Smooth muscle cell (in vitro differentiated cells): ENCODE results near the gene TPD52L2. TPM values are rescaled to one million over a fixed set of nuclear protein-coding genes. Genes with fewer than 3 reads are reported as not detected.

Experiments
- DNase-seq: peaks from one replicate; lab custom pipeline; 2025; ENCODE audit not compliant: unreplicated experiment; lab: John Stamatoyannopoulos, UW
- H2AFZ ChIP-seq: fragments of 200-600 bp; sonication (generic); 2 replicates; pipeline ENCODE4 v1.6.0; 2016; ENCODE audit warnings: antibody characterized with exemption, low read depth, mild to moderate bottlenecking
- H3F3A ChIP-seq: fragments of 200-600 bp; sonication (generic); 2 replicates; pipeline ENCODE4 v1.6.0; 2017; ENCODE audit warnings: antibody characterized with exemption, low read depth
- H3K27ac ChIP-seq: fragments of 200-600 bp; sonication (generic); 2 replicates; pipeline ENCODE4 v1.5.1; 2016; ENCODE audit warnings: low read depth, mild to moderate bottlenecking
- H3K27me3 ChIP-seq: fragments of 200-600 bp; sonication (generic); 2 replicates; pipeline ENCODE4 v1.6.1; 2016; ENCODE audit warnings: low read depth, mild to moderate bottlenecking
- H3K36me3 ChIP-seq: fragments of 200-600 bp; sonication (generic); 2 replicates; pipeline ENCODE4 v1.5.1; 2016; ENCODE audit warnings: low read depth
- H3K4me1 ChIP-seq: fragments of 200-600 bp; sonication (generic); 2 replicates; pipeline ENCODE4 v1.5.1; 2016; ENCODE audit warnings: low read depth
- H3K4me2 ChIP-seq: fragments of 200-600 bp; sonication (generic); 2 replicates; pipeline ENCODE4 v1.6.0; 2016; ENCODE audit warnings: mild to moderate bottlenecking
- H3K4me3 ChIP-seq: fragments of 200-600 bp; sonication (generic); 2 replicates; pipeline ENCODE4 v1.5.1; 2016; ENCODE audit warnings: mild to moderate bottlenecking
- H3K79me2 ChIP-seq: fragments of 200-600 bp; sonication (generic); 2 replicates; pipeline ENCODE4 v1.6.0; 2016; ENCODE audit warnings: low read depth, mild to moderate bottlenecking
- H3K9ac ChIP-seq: fragments of 200-600 bp; sonication (generic); 2 replicates; pipeline ENCODE4 v1.6.0; 2016; ENCODE audit warnings: low read depth
- H3K9me3 ChIP-seq: fragments of 200-600 bp; sonication (generic); replicated peaks from 2 replicates; pipeline ENCODE4 v1.5.1; 2016; ENCODE audit warnings: low read depth
- H4K20me1 ChIP-seq: fragments of 200-600 bp; sonication (generic); 2 replicates; pipeline ENCODE4 v1.6.0; 2016; ENCODE audit warnings: low read depth
- CTCF ChIP-seq: fragments of 200-600 bp; sonication (generic); IDR thresholded peaks from 2 replicates; pipeline ENCODE4 v1.5.1; 2017; ENCODE audit warnings: borderline replicate concordance, mild to moderate bottlenecking, antibody characterized with exemption; ENCODE audit not compliant: insufficient read depth, poor library complexity, severe bottlenecking
- WGBS: methylation state at CpG from one replicate; pipeline ENCODE4 v1.1.7; 2016; ENCODE audit warnings: low lambda C conversion rate; 5-methylcytosine and 5-hydroxymethylcytosine counted together
- polyA plus RNA-seq: library from polyadenylated mRNA; unstranded; fragments of >200 nt; fragmentation: Nextera tagmentation; extraction: Ambion mirVana; gene quantifications from 2 replicates; pipeline ENCODE4 v1.2.1, GENCODE V29; 2016
- total RNA-seq: library from RNA; depleted of rRNA; stranded (reverse); fragments of >200 nt; gene quantifications from 2 replicates; pipeline ENCODE4 v1.2.3, GENCODE V29; 2014

TPD52L2 gene
- total and polyA plus RNA-seq, 2 experiments from 2014 or later: 74.4 to 93.8 TPM

- Histone ChIP-seq H3K4me2 (no peak overlapping the region), H3K9me3 (no peaks in the 10 kb centered on the region), H3K9ac (no peak overlapping the region), H3K4me1 (no peaks in the 10 kb centered on the region), H3K79me2 (peaks cover 15% of the 10 kb centered on the region), H3K27me3 (no peaks in the 10 kb centered on the region), H3K4me3 (no peak overlapping the region), H2AFZ (no peak overlapping the region), H3F3A (no peaks in the 10 kb centered on the region), H3K36me3 (no peaks in the 10 kb centered on the region), H4K20me1 (peaks cover 79% of the 10 kb centered on the region), H3K27ac (no peak overlapping the region)
- 97% methylated on average over 25 of the region's 37 CpGs for WGBS
- TF ChIP-seq CTCF: no peak
- no peak for DNase-seq
These were observed 66.0 kb downstream of the TPD52L2 start for GRCh38 chr20:63930971-63931553.

DNA sequence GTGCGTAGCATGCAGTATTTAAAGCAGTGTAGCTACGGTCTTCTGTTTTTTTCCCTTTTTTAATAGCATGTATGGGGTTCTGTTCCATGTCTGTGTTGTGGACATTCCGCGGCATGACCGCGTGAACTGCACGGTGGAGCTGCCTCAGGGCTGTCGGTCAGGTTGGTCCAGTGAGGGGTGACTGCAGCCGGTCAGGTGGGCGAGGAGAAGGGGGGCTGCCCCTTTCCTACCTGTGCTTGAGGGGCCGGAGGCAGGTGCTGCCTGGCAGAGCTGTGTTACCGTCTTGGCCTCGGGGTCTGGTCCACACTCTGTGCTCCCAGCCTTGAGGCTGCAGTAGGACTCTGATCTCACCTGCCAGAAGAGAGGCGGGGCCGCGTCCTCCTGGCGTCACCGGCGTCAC lies 66.7 kb downstream of the TPD52L2 start:
- no peak for TF ChIP-seq CTCF
- WGBS: 98% methylated on average over 19 of the region's 19 CpGs
- peaks cover 79% of the 10 kb centered on the region for H4K20me1 ChIP-seq
- H3K27me3 ChIP-seq: no peaks in the 10 kb centered on the region
- H3K36me3 ChIP-seq: no peaks in the 10 kb centered on the region
- H3K4me3 ChIP-seq: no peak overlapping the region
- H3K9ac ChIP-seq: no peak overlapping the region
- no peak overlapping the region for H3K27ac ChIP-seq
- H3K4me1 ChIP-seq: no peaks in the 10 kb centered on the region
- no peaks in the 10 kb centered on the region for H3K9me3 ChIP-seq
- DNase-seq: no peak
- peaks cover 8% of the 10 kb centered on the region for H3K79me2 ChIP-seq
- no peaks in the 10 kb centered on the region for H3F3A ChIP-seq
- no peak overlapping the region for H2AFZ ChIP-seq
- no peak overlapping the region for H3K4me2 ChIP-seq

DNA sequence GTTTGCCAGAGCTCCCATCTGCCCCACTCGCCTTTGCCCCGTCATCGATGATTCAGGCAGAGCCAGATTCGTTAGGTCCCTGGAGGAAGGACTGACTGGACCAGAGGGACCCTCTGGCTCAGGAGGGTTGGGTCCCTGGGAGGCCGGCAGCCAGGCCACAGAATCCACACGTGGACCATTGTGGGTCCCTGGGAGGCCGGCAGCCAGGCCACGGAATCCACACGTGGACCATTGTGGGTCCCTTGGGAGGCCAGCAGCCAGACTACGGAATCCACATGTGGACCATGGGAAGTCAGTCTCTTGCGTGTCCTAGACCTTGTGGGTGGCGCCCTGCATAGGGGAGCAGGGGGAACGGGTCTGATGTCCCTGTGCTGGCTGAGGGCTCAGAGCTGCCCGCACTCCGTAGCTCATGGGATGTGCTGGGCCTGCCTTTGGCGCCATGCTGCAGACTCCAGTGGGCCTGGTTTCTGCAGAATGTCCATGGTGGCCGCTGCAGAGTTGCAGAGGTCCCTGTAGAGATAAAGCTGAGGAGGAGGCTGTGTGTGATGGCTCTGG lies 67.6 kb downstream of the TPD52L2 start:
- H3F3A ChIP-seq: peaks cover 2% of the 10 kb centered on the region
- H3K27me3 ChIP-seq: no peaks in the 10 kb centered on the region
- peaks cover 79% of the 10 kb centered on the region for H4K20me1 ChIP-seq
- no peaks in the 10 kb centered on the region for H3K4me1 ChIP-seq
- H3K4me2 ChIP-seq: no peak overlapping the region
- no peaks in the 10 kb centered on the region for H3K9me3 ChIP-seq
- no peak overlapping the region for H3K4me3 ChIP-seq
- no peak for DNase-seq
- H3K27ac ChIP-seq: no peak overlapping the region
- H3K79me2 ChIP-seq: peaks cover 3% of the 10 kb centered on the region
- H3K36me3 ChIP-seq: no peaks in the 10 kb centered on the region
- no peak overlapping the region for H2AFZ ChIP-seq
- no peak for TF ChIP-seq CTCF
- H3K9ac ChIP-seq: no peak overlapping the region
- 96% methylated on average over 17 of the region's 17 CpGs for WGBS

DNA sequence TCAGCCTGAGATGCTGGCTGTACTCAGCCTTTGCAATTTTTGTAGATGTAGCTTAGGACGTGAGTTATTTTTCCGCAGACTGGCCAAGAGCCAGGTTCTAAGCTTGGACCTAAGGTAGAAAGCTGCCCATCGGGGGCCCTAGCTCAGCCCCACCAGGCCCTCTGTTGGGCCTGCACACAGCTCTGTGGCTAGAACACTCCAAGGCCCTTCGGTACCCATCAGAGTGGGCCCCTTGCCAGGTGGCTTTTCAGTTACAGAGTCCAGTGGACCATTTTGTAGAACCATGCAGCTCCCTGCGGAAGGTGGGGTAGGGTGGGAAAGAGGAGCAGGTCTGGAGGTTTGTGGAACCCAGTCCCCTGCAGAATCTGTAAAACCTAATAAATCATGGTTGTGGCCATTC lies 68.6 kb downstream of the TPD52L2 start:
- Histone ChIP-seq H3K27me3 (no peaks in the 10 kb centered on the region), H3K9ac (no peak overlapping the region), H3K4me2 (no peak overlapping the region), H3K36me3 (no peaks in the 10 kb centered on the region), H2AFZ (no peak overlapping the region), H4K20me1 (peaks cover 79% of the 10 kb centered on the region), H3K4me3 (no peak overlapping the region), H3K27ac (no peak overlapping the region), H3K9me3 (no peaks in the 10 kb centered on the region), H3F3A (peaks cover 8% of the 10 kb centered on the region), H3K4me1 (no peaks in the 10 kb centered on the region), H3K79me2 (no peaks in the 10 kb centered on the region)
- no peak for TF ChIP-seq CTCF
- WGBS: 93% methylated on average over 5 of the region's 5 CpGs
- DNase-seq: no peak
